Measurements from ENCODE around the gene METTL27.

DNA sequence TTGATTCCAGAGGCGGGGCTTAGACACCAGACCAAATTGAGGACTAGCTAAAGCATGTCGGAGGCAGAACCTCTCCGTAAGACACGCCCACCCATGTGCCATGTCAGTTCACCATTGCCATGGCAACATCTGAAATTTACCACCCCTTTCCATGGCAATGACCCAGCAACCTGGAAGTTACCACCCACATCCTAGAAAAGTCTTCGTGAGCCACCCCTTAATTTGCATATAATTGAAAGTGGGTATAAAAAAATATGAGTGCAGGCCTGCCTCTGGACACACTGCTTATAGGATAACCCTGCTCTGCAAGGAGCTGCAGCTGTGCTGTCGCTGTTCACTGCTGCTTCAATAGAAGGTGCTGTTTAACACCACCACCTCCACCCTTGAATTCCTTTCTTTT is 46.6 kb upstream of the METTL27 start:
- TF ChIP-seq POLR2AphosphoS5 (IDR thresholded peaks at IDR 0.05; ENCODE audit: low read depth, low read length) (no peak), TAF1 (IDR thresholded peaks at IDR 0.05; ENCODE audit: borderline replicate concordance, insufficient read depth, low read length) (no peak)
- TF ChIP-seq, protein P1, sequence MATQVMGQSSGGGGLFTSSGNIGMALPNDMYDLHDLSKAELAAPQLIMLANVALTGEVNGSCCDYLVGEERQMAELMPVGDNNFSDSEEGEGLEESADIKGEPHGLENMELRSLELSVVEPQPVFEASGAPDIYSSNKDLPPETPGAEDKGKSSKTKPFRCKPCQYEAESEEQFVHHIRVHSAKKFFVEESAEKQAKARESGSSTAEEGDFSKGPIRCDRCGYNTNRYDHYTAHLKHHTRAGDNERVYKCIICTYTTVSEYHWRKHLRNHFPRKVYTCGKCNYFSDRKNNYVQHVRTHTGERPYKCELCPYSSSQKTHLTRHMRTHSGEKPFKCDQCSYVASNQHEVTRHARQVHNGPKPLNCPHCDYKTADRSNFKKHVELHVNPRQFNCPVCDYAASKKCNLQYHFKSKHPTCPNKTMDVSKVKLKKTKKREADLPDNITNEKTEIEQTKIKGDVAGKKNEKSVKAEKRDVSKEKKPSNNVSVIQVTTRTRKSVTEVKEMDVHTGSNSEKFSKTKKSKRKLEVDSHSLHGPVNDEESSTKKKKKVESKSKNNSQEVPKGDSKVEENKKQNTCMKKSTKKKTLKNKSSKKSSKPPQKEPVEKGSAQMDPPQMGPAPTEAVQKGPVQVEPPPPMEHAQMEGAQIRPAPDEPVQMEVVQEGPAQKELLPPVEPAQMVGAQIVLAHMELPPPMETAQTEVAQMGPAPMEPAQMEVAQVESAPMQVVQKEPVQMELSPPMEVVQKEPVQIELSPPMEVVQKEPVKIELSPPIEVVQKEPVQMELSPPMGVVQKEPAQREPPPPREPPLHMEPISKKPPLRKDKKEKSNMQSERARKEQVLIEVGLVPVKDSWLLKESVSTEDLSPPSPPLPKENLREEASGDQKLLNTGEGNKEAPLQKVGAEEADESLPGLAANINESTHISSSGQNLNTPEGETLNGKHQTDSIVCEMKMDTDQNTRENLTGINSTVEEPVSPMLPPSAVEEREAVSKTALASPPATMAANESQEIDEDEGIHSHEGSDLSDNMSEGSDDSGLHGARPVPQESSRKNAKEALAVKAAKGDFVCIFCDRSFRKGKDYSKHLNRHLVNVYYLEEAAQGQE (IDR thresholded peaks at IDR 0.05; ENCODE audit: insufficient read depth in 1 of 2, low read depth in 2 of 2, low read length in 2 of 2): no peak
